Gastroesophageal sphincter (tissue), 4 donors: ENCODE data around the gene GTF2IRD1. TPM values are rescaled to one million over a fixed set of nuclear protein-coding genes. Genes with fewer than 3 reads are reported as not detected.
"Not testable (repeated sequence)": the region's sequence is repeated elsewhere in the genome, so short reads cannot be mapped to it uniquely, and the experiment has no call there.

Source experiments
- ATAC-seq: fragments of 150-250 bp; one replicate; pipeline ENCODE4 v1.9.1; 2016; ENCODE audit warnings: mild to moderate bottlenecking, moderate library complexity
- H3K27ac ChIP-seq, 4 donors: fragments of 200-600 bp; sonication (generic) in 3 of 4; 1 replicate in 3 of 4; 2 replicates in 1 of 4; pipeline ENCODE4 v1.5.1; 2016 to 2019
- H3K27me3 ChIP-seq: fragments of 200-600 bp; sonication (generic); one replicate; pipeline ENCODE4 v1.5.1; 2019
- H3K36me3 ChIP-seq, 2 donors: fragments of 200-600 bp; sonication (generic); one replicate each; pipeline ENCODE4 v1.5.1; 2019; ENCODE audit warnings: control low read depth in 1 of 2
- H3K4me1 ChIP-seq, 3 donors: fragments of 200-600 bp; sonication (generic); 1 replicate in 2 of 3; 2 replicates in 1 of 3; pipeline ENCODE4 v1.5.1; 2016 to 2019; ENCODE audit warnings: control low read depth in 2 of 3
- H3K4me3 ChIP-seq, 2 donors: fragments of 200-600 bp; sonication (generic); one replicate each; pipeline ENCODE4 v1.5.1; 2019; ENCODE audit warnings: mild to moderate bottlenecking in 1 of 2, moderate library complexity in 1 of 2
- H3K9me3 ChIP-seq, 3 donors: fragments of 200-600 bp; sonication (generic); one replicate each; pipeline ENCODE4 v1.5.1; 2017 to 2019; ENCODE audit warnings: control low read depth in 2 of 3
- EP300 ChIP-seq: sonication (generic); formaldehyde crosslinking; IDR thresholded peaks from one replicate; pipeline ENCODE4 v1.6.1; 2017; ENCODE audit warnings: antibody characterized with exemption, mild to moderate bottlenecking
- POLR2A ChIP-seq, 2 donors: fragments of 450-650 bp; IDR thresholded peaks; one replicate each; pipeline ENCODE4 v1.6.1; 2017; ENCODE audit warnings: antibody characterized with exemption in 2 of 2, mild to moderate bottlenecking in 2 of 2, moderate library complexity in 1 of 2
- POLR2AphosphoS5 ChIP-seq: sonication (generic); formaldehyde crosslinking; IDR thresholded peaks from one replicate; pipeline ENCODE4 v1.6.1; 2017; ENCODE audit warnings: antibody characterized with exemption
- WGBS, 2 donors: methylation state at CpG; one replicate each; pipeline ENCODE4 v1.1.5; 2018; ENCODE audit warnings: low coverage in 1 of 2; 5-methylcytosine and 5-hydroxymethylcytosine counted together
- total RNA-seq, 4 donors: library from RNA; depleted of rRNA; stranded (reverse); fragments of >200 nt; gene quantifications; one replicate each; pipeline ENCODE4 v1.1.0, GENCODE V29; 2016
- TF ChIP-seq, protein P1 (sequence below), 4 experiments: fragments of 200-600 bp in 2 of 4; fragments of 450-650 bp in 2 of 4; sonication (generic) in 1 of 4; IDR thresholded peaks; one replicate each; pipeline ENCODE4 v1.5.1; 2017 to 2019; ENCODE audit warnings: antibody characterized with exemption in 4 of 4, mild to moderate bottlenecking in 2 of 4, moderate library complexity in 2 of 4

GTF2IRD1 gene
- total RNA-seq, 4 donors from 2014 or later, result 21.5 to 49.0 (median 28.2) TPM

- Histone ChIP-seq H3K27ac (no peak overlapping the region), H3K4me3 (no peak overlapping the region), H3K27me3 (peaks cover 5% of the 10 kb centered on the region), H3K9me3 (no peaks in the 10 kb centered on the region), H3K4me1 (peaks cover 0 to 9% (median 0%) of the 10 kb centered on the region in 3 donors), H3K36me3 (no peaks in the 10 kb centered on the region)
- no peak for ATAC-seq
- TF ChIP-seq POLR2A (IDR thresholded peaks at IDR 0.05) (no peak), EP300 (no peak), POLR2AphosphoS5 (no peak)
- TF ChIP-seq, protein P1, sequence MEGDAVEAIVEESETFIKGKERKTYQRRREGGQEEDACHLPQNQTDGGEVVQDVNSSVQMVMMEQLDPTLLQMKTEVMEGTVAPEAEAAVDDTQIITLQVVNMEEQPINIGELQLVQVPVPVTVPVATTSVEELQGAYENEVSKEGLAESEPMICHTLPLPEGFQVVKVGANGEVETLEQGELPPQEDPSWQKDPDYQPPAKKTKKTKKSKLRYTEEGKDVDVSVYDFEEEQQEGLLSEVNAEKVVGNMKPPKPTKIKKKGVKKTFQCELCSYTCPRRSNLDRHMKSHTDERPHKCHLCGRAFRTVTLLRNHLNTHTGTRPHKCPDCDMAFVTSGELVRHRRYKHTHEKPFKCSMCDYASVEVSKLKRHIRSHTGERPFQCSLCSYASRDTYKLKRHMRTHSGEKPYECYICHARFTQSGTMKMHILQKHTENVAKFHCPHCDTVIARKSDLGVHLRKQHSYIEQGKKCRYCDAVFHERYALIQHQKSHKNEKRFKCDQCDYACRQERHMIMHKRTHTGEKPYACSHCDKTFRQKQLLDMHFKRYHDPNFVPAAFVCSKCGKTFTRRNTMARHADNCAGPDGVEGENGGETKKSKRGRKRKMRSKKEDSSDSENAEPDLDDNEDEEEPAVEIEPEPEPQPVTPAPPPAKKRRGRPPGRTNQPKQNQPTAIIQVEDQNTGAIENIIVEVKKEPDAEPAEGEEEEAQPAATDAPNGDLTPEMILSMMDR (IDR thresholded peaks at IDR 0.05), result no peak
- WGBS, 2 donors, result 73 to 86% methylated on average over 9 to 10 of the region's 10 CpGs
These were observed 35.2 kb upstream of the GTF2IRD1 start for GRCh38 chr7:74418538-74418937.

DNA sequence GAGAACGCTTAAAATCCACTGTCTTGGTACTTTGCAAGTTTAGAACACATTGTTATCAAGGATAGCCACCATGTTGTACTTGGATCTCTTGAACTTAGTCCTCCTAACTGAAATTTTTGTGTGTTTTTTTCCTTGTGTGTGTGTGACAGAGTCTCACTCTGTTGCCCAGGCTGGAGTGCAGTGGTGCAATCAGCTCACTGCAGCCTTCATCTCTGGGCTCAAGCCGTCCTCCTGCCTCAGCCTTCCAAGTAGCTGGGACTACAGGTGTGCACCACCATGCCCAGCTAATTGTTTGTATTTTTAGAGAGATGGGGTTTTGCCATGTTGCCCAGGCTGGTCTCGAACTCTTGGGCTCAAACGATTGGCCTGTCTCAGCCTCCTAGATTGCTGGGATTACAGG, 34.5 kb upstream of the GTF2IRD1 start:
- WGBS, 2 donors, result 61 to 83% methylated on average over 1 to 4 of the region's 4 CpGs
- H3K4me1 ChIP-seq, H3K27ac ChIP-seq, ATAC-seq, H3K27me3 ChIP-seq, H3K36me3 ChIP-seq, H3K9me3 ChIP-seq, H3K4me3 ChIP-seq: not testable (repeated sequence)

- WGBS, 2 donors, result 80 to 94% methylated on average over 4 of the region's 4 CpGs
- Histone ChIP-seq H3K4me1 (peaks cover 0 to 9% (median 0%) of the 10 kb centered on the region in 3 donors), H3K36me3 (no peaks in the 10 kb centered on the region), H3K4me3 (no peak overlapping the region), H3K27ac (no peak overlapping the region), H3K9me3 (no peaks in the 10 kb centered on the region), H3K27me3 (peaks cover 5% of the 10 kb centered on the region)
- TF ChIP-seq POLR2A (IDR thresholded peaks at IDR 0.05) (no peak), EP300 (no peak), POLR2AphosphoS5 (no peak)
- TF ChIP-seq, protein P1 (IDR thresholded peaks at IDR 0.05), result no peak
- no peak for ATAC-seq
These were observed 33.7 kb upstream of the GTF2IRD1 start for GRCh38 chr7:74420006-74420405.

- H3K9me3 ChIP-seq, result no peaks in the 10 kb centered on the region
- H3K4me1 ChIP-seq, result no peaks in the 10 kb centered on the region
- H3K27me3 ChIP-seq, result no peaks in the 10 kb centered on the region
- 80% methylated on average over 5 of the region's 10 CpGs; no CpG with 5 or more reads in 1 of the 2 donors for WGBS, 2 donors
- no peak for ATAC-seq
- H3K36me3 ChIP-seq, result no peaks in the 10 kb centered on the region
- H3K4me3 ChIP-seq, result no peak overlapping the region
- no peak overlapping the region for H3K27ac ChIP-seq
- TF ChIP-seq POLR2AphosphoS5 (no peak), POLR2A (IDR thresholded peaks at IDR 0.05) (no peak), EP300 (no peak)
- TF ChIP-seq, protein P1 (IDR thresholded peaks at IDR 0.05), result no peak
These were observed 29.3 kb upstream of the GTF2IRD1 start for GRCh38 chr7:74424291-74424880.

DNA sequence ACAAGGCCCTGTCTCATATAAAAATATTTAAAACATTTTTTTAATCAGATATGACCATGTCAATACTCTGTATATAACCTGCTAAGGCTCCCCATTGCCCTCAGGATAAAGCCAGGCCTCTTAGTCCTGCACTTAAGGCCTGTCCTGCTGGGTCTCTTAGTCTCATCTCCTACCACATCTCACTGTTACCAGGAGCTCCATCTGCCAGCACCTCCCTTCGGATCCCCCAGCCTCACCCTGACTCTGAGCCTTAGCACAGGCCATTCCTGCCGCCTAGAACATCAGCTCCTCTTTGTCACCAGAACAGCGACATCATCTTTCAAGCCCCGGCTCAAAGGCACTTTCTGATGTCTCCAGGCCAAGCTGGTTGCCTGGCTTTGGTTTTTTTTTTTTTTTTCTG, 25.7 kb upstream of the GTF2IRD1 start:
- no peaks in the 10 kb centered on the region for H3K27me3 ChIP-seq
- TF ChIP-seq, protein P1 (IDR thresholded peaks at IDR 0.05), result no peak
- TF ChIP-seq EP300 (no peak), POLR2A (IDR thresholded peaks at IDR 0.05) (no peak), POLR2AphosphoS5 (no peak)
- H3K27ac ChIP-seq, result no peak overlapping the region
- no peaks in the 10 kb centered on the region for H3K9me3 ChIP-seq
- no peaks in the 10 kb centered on the region for H3K4me1 ChIP-seq
- no peak for ATAC-seq
- WGBS, 2 donors, result 95% methylated on average over 3 to 4 of the region's 4 CpGs
- H3K36me3 ChIP-seq, result no peaks in the 10 kb centered on the region
- H3K4me3 ChIP-seq, result no peak overlapping the region
